SW 1271 (cell line): Measurements from ENCODE around the gene MANEAL.

Experiments used
- DNase-seq, 2 experiments: peaks; one replicate each; lab custom pipeline; 2025; lab: John Stamatoyannopoulos, UW

Gene MANEAL

GRCh38 chr1:37828410-37829074 is 34.9 kb downstream of the MANEAL start:
- DNase-seq: no peak

- no peak for DNase-seq
These were observed 37.5 kb downstream of the MANEAL start for GRCh38 chr1:37831109-37831508.

- no peak for DNase-seq
These were observed 38.2 kb downstream of the MANEAL start for GRCh38 chr1:37831809-37832208.

GRCh38 chr1:37836788-37837187 is 43.1 kb downstream of the MANEAL start:
- no peak for DNase-seq

GRCh38 chr1:37839676-37840075 is 46.0 kb downstream of the MANEAL start:
- no peak for DNase-seq

- no peak for DNase-seq
These were observed 47.1 kb downstream of the MANEAL start for GRCh38 chr1:37840711-37841110.

- DNase-seq: no peak
These were observed 48.0 kb downstream of the MANEAL start for GRCh38 chr1:37841652-37842051.

- no peak for DNase-seq
These were observed 50.9 kb downstream of the MANEAL start for GRCh38 chr1:37844536-37844935.

- no peak for DNase-seq
These were observed 51.5 kb downstream of the MANEAL start for GRCh38 chr1:37845049-37845646.

GRCh38 chr1:37845786-37846185 is 52.1 kb downstream of the MANEAL start:
- DNase-seq: no peak

- no peak for DNase-seq
These were observed 53.1 kb downstream of the MANEAL start for GRCh38 chr1:37846647-37847339.

- DNase-seq: no peak
These were observed 55.8 kb downstream of the MANEAL start for GRCh38 chr1:37849480-37849879.

GRCh38 chr1:37850352-37850955 is 56.8 kb downstream of the MANEAL start:
- DNase-seq: no peak
